H1 (cell line): ENCODE measurements around the gene PEAK1. TPM values are rescaled to one million over a fixed set of nuclear protein-coding genes. Genes with fewer than 3 reads are reported as not detected.

Experiments used
- CTCF ChIA-PET: fragments of 300-600 bp; sonication (Branson Sonifier 250); formaldehyde crosslinking; loops from one replicate; lab custom pipeline; 2021; ENCODE audit not compliant: partially characterized antibody; lab: Charles Lee
- POLR2A ChIA-PET: fragments of 300-600 bp; sonication (Branson Sonifier 250); formaldehyde crosslinking; loops from one replicate; lab custom pipeline; 2021; ENCODE audit warnings: inconsistent platforms; ENCODE audit not compliant: partially characterized antibody; lab: Charles Lee
- DNase-seq, 2 experiments: peaks; one replicate each; pipeline versions ENCODE4 v3.0.0 to v3.0.0-alpha.2; 2010 to 2022; ENCODE audit warnings: low spot score in 2 of 2, low read depth in 1 of 2, mixed read lengths in 1 of 2
- FAIRE-seq: peaks from 2 replicates; lab custom pipeline; 2011; peaks lifted over from hg19 to GRCh38; lab: Jason Lieb, UNC
- H2AFZ ChIP-seq: 2 replicates; pipeline ENCODE4 v1.8.1; 2012; ENCODE audit warnings: low read length, inconsistent platforms
- H2AK5ac ChIP-seq: 2 replicates; pipeline ENCODE4 v1.6.1; 2013; ENCODE audit warnings: low read depth, low read length
- H2BK120ac ChIP-seq: replicated peaks from 2 replicates; pipeline ENCODE3; 2013; ENCODE audit warnings: low read depth, low read length, inconsistent platforms
- H2BK12ac ChIP-seq: 2 replicates; pipeline ENCODE4 v1.6.1; 2013; ENCODE audit warnings: low read depth, low read length
- H2BK15ac ChIP-seq: 2 replicates; pipeline ENCODE4 v1.6.1; 2013; ENCODE audit warnings: low read length
- H2BK20ac ChIP-seq: 2 replicates; pipeline ENCODE4 v1.6.1; 2013; ENCODE audit warnings: low read length
- H2BK5ac ChIP-seq: 2 replicates; pipeline ENCODE4 v1.6.1; 2013; ENCODE audit warnings: low read depth, low read length
- H3K14ac ChIP-seq: 2 replicates; pipeline ENCODE4 v1.6.1; 2013; ENCODE audit warnings: inconsistent platforms; ENCODE audit not compliant: insufficient read length
- H3K18ac ChIP-seq: 2 replicates; pipeline ENCODE4 v1.6.1; 2013; ENCODE audit warnings: low read length; ENCODE audit errors: extremely low read depth
- H3K23ac ChIP-seq: 2 replicates; pipeline ENCODE4 v1.6.1; 2013; ENCODE audit warnings: inconsistent platforms; ENCODE audit not compliant: insufficient read length
- H3K23me2 ChIP-seq: 2 replicates; pipeline ENCODE4 v1.6.1; 2013; ENCODE audit warnings: low read depth, low read length
- H3K27ac ChIP-seq: 2 replicates; pipeline ENCODE4 v1.6.1; 2011; ENCODE audit warnings: low read depth, low read length, inconsistent platforms
- H3K27me3 ChIP-seq, 4 experiments: replicated peaks in 1 of 4; 1 replicate in 1 of 4; 2 replicates in 3 of 4; pipeline versions ENCODE4 v1.6.1 to v1.8.1; 2011 to 2013; ENCODE audit warnings: low read length in 3 of 4, mild to moderate bottlenecking in 3 of 4, inconsistent platforms in 2 of 4, mixed read lengths in 2 of 4, moderate library complexity in 1 of 4; ENCODE audit not compliant: control insufficient read depth in 3 of 4, insufficient read depth in 3 of 4; ENCODE audit errors: extremely low read depth in 1 of 4
- H3K36me3 ChIP-seq, 4 experiments: 2 replicates each; pipeline versions ENCODE4 v1.6.1 to v1.8.1; 2011 to 2013; ENCODE audit warnings: mild to moderate bottlenecking in 4 of 4, low read length in 3 of 4, moderate library complexity in 2 of 4, control low read depth in 1 of 4, inconsistent platforms in 1 of 4; ENCODE audit not compliant: insufficient read depth in 4 of 4, control insufficient read depth in 2 of 4
- H3K4ac ChIP-seq: replicated peaks from 2 replicates; pipeline ENCODE3; 2013; ENCODE audit warnings: low read length, low read depth, mixed read lengths, inconsistent platforms; ENCODE audit not compliant: insufficient read length
- H3K4me1 ChIP-seq, 4 experiments: replicated peaks in 1 of 4; 1 replicate in 1 of 4; 2 replicates in 3 of 4; pipeline versions ENCODE4 v1.6.1 to v1.8.1; 2011 to 2013; ENCODE audit warnings: low read length in 3 of 4, inconsistent platforms in 2 of 4, mixed read lengths in 1 of 4; ENCODE audit not compliant: insufficient read depth in 4 of 4, control insufficient read depth in 3 of 4
- H3K4me2 ChIP-seq, 2 experiments: 2 replicates each; pipeline versions ENCODE4 v1.6.1 to v1.8.1; 2011 to 2013; ENCODE audit warnings: low read depth in 2 of 2, low read length in 2 of 2, control low read depth in 1 of 2, inconsistent platforms in 1 of 2, mild to moderate bottlenecking in 1 of 2; ENCODE audit not compliant: insufficient read depth in 1 of 2
- H3K4me3 ChIP-seq, 4 experiments: fragments of 200-600, 300-600 bp in 1 of 4; sonication (generic), shearing (Covaris generic), sonication (Bioruptor Twin) in 1 of 4; 2 replicates each; pipeline versions ENCODE4 v1.5.1 to v1.8.1; 2011 to 2016; ENCODE audit warnings: low read length in 4 of 4, low read depth in 3 of 4, control low read depth in 2 of 4, inconsistent platforms in 2 of 4, mild to moderate bottlenecking in 2 of 4, mixed read lengths in 1 of 4, moderate library complexity in 1 of 4; ENCODE audit not compliant: insufficient read depth in 2 of 4; ENCODE audit errors: extremely low read depth in 1 of 4
- H3K56ac ChIP-seq: replicated peaks from 2 replicates; pipeline ENCODE3; 2013; ENCODE audit warnings: low read depth, mild to moderate bottlenecking, mixed read lengths, low read length, inconsistent platforms; ENCODE audit not compliant: insufficient read length
- H3K79me1 ChIP-seq: 2 replicates; pipeline ENCODE4 v1.6.1; 2013; ENCODE audit warnings: low read depth, low read length, control low read depth
- H3K79me2 ChIP-seq, 2 experiments: 2 replicates each; pipeline versions ENCODE4 v1.6.1 to v1.8.1; 2012 to 2013; ENCODE audit warnings: low read length in 2 of 2, mild to moderate bottlenecking in 2 of 2, inconsistent platforms in 1 of 2; ENCODE audit not compliant: insufficient read depth in 2 of 2, control insufficient read depth in 1 of 2
- H3K9ac ChIP-seq, 4 experiments: replicated peaks in 1 of 4; 1 replicate in 1 of 4; 2 replicates in 3 of 4; pipeline versions ENCODE4 v1.6.1 to v1.8.1; 2011 to 2013; ENCODE audit warnings: low read depth in 3 of 4, low read length in 3 of 4, control low read depth in 2 of 4, mild to moderate bottlenecking in 2 of 4, moderate library complexity in 2 of 4, inconsistent platforms in 1 of 4; ENCODE audit errors: extremely low read depth in 1 of 4
- H3K9me3 ChIP-seq, 2 experiments: 2 replicates each; pipeline versions ENCODE4 v1.6.1 to v1.8.1; 2012 to 2013; ENCODE audit warnings: mild to moderate bottlenecking in 2 of 2, moderate library complexity in 2 of 2, control low read depth in 1 of 2, inconsistent platforms in 1 of 2, low read depth in 1 of 2, low read length in 1 of 2, mixed read lengths in 1 of 2; ENCODE audit not compliant: insufficient read depth in 2 of 2
- H4K20me1 ChIP-seq, 2 experiments: replicated peaks in 1 of 2; 2 replicates each; pipeline versions ENCODE3 to v1.8.1; 2011 to 2013; ENCODE audit warnings: inconsistent platforms in 2 of 2, low read length in 2 of 2, mild to moderate bottlenecking in 1 of 2; ENCODE audit not compliant: insufficient read depth in 2 of 2, control insufficient read depth in 1 of 2
- H4K5ac ChIP-seq: 2 replicates; pipeline ENCODE4 v1.6.1; 2013; ENCODE audit warnings: low read length, low read depth, mixed read lengths, inconsistent platforms; ENCODE audit not compliant: insufficient read length
- H4K8ac ChIP-seq: 2 replicates; pipeline ENCODE4 v1.8.0; 2013; ENCODE audit warnings: mild to moderate bottlenecking, moderate library complexity, low read length, inconsistent platforms; ENCODE audit not compliant: insufficient read depth; ENCODE audit errors: extremely low read depth
- H4K91ac ChIP-seq: replicated peaks from 2 replicates; pipeline ENCODE3; 2013; ENCODE audit warnings: low read length, mixed read lengths, inconsistent platforms; ENCODE audit not compliant: insufficient read length
- CHD2 ChIP-seq: IDR thresholded peaks from 2 replicates; pipeline ENCODE4 v1.6.1; 2012; ENCODE audit warnings: low read length, improper control_type of control experiment
- CREB1 ChIP-seq: IDR thresholded peaks from 2 replicates; pipeline ENCODE4 v1.6.1; 2012; ENCODE audit warnings: inconsistent platforms
- CTBP2 ChIP-seq: IDR thresholded peaks from 2 replicates; pipeline ENCODE4 v1.7.0; 2011; ENCODE audit warnings: borderline replicate concordance, mild to moderate bottlenecking, moderate library complexity, mixed read lengths, low read length; ENCODE audit not compliant: insufficient read depth, insufficient read length
- EGR1 ChIP-seq: IDR thresholded peaks from 2 replicates; pipeline ENCODE4 v1.6.1; 2011; ENCODE audit warnings: low read depth, low read length, borderline replicate concordance
- JUN ChIP-seq: IDR thresholded peaks from 2 replicates; pipeline ENCODE4 v1.6.1; 2011; ENCODE audit warnings: low read depth, mild to moderate bottlenecking, improper control_type of control experiment, low read length
- POLR2A ChIP-seq, 2 experiments: IDR thresholded peaks; 1 replicate in 1 of 2; 2 replicates in 1 of 2; pipeline ENCODE4 v1.6.1; 2011; ENCODE audit warnings: low read depth in 2 of 2, low read length in 2 of 2, mild to moderate bottlenecking in 2 of 2; ENCODE audit errors: control extremely low read depth in 1 of 2
- SAP30 ChIP-seq: fragments of 300-600 bp; sonication (generic); IDR thresholded peaks from 2 replicates; pipeline ENCODE4 v1.7.1; 2012; ENCODE audit warnings: low read length, moderate library complexity, mild to moderate bottlenecking, inconsistent platforms; ENCODE audit not compliant: insufficient read depth, insufficient replicate concordance
- SIX5 ChIP-seq: IDR thresholded peaks from 2 replicates; pipeline ENCODE4 v1.6.1; 2011; ENCODE audit warnings: mild to moderate bottlenecking, low read depth, low read length
- TAF1 ChIP-seq: IDR thresholded peaks from 2 replicates; pipeline ENCODE4 v1.6.1; 2011; ENCODE audit warnings: mild to moderate bottlenecking, low read depth, low read length
- TCF12 ChIP-seq: IDR thresholded peaks from 2 replicates; pipeline ENCODE4 v1.6.1; 2011; ENCODE audit warnings: low read depth, mild to moderate bottlenecking, low read length
- WGBS, 2 experiments: shearing (Covaris generic) in 1 of 2; methylation state at CpG; one replicate each; pipeline versions ENCODE4 v1.1.6 to v1.1.7; 2013 to 2015; ENCODE audit warnings: low lambda C conversion rate in 2 of 2, mixed read lengths in 2 of 2, inconsistent platforms in 1 of 2, low coverage in 1 of 2, missing lambda C conversion rate in 1 of 2; ENCODE audit not compliant: insufficient replicate concordance in 2 of 2, insufficient coverage in 1 of 2, insufficient read length in 1 of 2; ENCODE audit errors: extremely low coverage in 1 of 2, missing lambda C conversion rate in 1 of 2; 5-methylcytosine and 5-hydroxymethylcytosine counted together
- polyA plus RNA-seq, 7 experiments: library from polyadenylated mRNA; depleted of rRNA in 3 of 7; stranded (reverse) in 5 of 7; unstranded in 2 of 7; fragments of >200 nt in 5 of 7; fragments of 200-250 nt in 2 of 7; gene quantifications; 1 replicate in 5 of 7; 2 replicates in 1 of 7; 4 replicates in 1 of 7; pipeline versions ENCODE4 v1.2.1 to v1.2.3, GENCODE V29; 2011 to 2013; ENCODE audit warnings: missing spikeins in 2 of 7, mixed read lengths in 2 of 7
- total RNA-seq: library from RNA; stranded (reverse); fragmentation: NEBNext Ultra II Directional; extraction: Animal tissue kit (Norgen Biotek cat#: 25700); gene quantifications from 2 replicates; pipeline ENCODE4 v1.2.1, GENCODE V29; 2021
- TF ChIP-seq, protein P1 (sequence below), 3 experiments: IDR thresholded peaks; 1 replicate in 2 of 3; 2 replicates in 1 of 3; pipeline versions ENCODE4 v1.5.1 to v1.6.1; 2011; ENCODE audit warnings: low read length in 3 of 3, mild to moderate bottlenecking in 3 of 3, inconsistent platforms in 2 of 3, low read depth in 1 of 3, moderate library complexity in 1 of 3; ENCODE audit not compliant: insufficient read depth in 1 of 3; ENCODE audit errors: control extremely low read depth in 1 of 3
- TF ChIP-seq, protein P2 (sequence below): IDR thresholded peaks from 2 replicates; pipeline ENCODE4 v1.6.1; 2012; ENCODE audit warnings: inconsistent platforms

The PEAK1 gene
- total and polyA plus RNA-seq, 2 of the 8 experiments (the other 6 are each of a cell fraction or from before 2014, with no cell fraction given) = 8.8 to 44.8 TPM

DNA sequence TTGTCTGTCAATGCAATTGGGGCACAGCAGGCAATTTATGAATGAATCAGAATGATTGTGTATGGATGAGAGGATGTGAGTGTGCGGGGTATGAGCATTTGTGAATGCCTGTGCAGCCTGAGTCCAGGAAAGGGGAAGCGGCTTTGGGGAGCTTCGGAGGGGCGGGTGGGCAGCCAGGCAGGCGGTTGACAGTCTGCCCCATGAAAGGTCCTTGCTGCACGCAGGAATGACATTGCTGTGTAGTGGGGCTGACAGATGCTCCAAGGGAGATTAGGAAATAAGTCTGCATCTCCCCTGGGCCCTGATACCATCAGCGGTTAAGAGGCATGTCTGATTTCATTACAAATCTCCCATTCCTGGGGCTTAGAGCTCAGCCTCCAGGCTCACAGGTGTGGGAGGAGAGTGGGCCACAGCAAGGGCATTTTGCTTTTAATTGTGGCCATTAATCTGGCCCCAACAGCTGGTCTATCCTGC lies 322.6 kb downstream of the PEAK1 start:
- Histone ChIP-seq H3K18ac (no peak overlapping the region), H3K79me1 (no peaks in the 10 kb centered on the region), H3K4me3 (no peak overlapping the region), H4K20me1 (no peaks in the 10 kb centered on the region), H3K27me3 (no peaks in the 10 kb centered on the region), H3K14ac (no peak overlapping the region), H3K4ac (no peak overlapping the region), H2BK20ac (no peak overlapping the region), H2AK5ac (no peak overlapping the region), H2BK15ac (0 out of 2 replicates have a peak overlapping the region, but pooled peaks have one; percentile 23), H3K79me2 (no peaks in the 10 kb centered on the region), H3K9me3 (no peaks in the 10 kb centered on the region), H2BK120ac (no peak overlapping the region), H3K4me1 (peaks cover 0 to 3% (median 0%) of the 10 kb centered on the region in 4 experiments; a peak in 1 of 7 replicates), H4K91ac (no peak overlapping the region), H2AFZ (no peak overlapping the region), H3K23ac (no peak overlapping the region), H3K4me2 (no peak overlapping the region), H3K27ac (no peak overlapping the region), H3K9ac (no peak overlapping the region), H4K8ac (no peak overlapping the region), H3K23me2 (no peaks in the 10 kb centered on the region), H3K36me3 (no peaks in the 10 kb centered on the region), H4K5ac (no peak overlapping the region), H2BK5ac (no peak overlapping the region), H3K56ac (no peak overlapping the region), H2BK12ac (no peak overlapping the region)
- DNase-seq (peak in 1 of 2 experiments; percentile 20), FAIRE-seq (no peak)
- ChIA-PET CTCF (interaction anchor here (0.6 to 10.8 kb wide), 9 partner anchors 9 to 447 kb away, joined by 3 to 101 read pairs (median 5); no protein-coding TSS in a partner anchor), POLR2A (interaction anchor here (1.0 kb wide), 1 partner anchor 9 kb away, joined by 3 read pairs; no protein-coding TSS in a partner anchor)
- 89% methylated on average over 7 of the region's 7 CpGs; no CpG with 5 or more reads in 1 of the 2 experiments for WGBS, 2 experiments
- TF ChIP-seq, protein P1, sequence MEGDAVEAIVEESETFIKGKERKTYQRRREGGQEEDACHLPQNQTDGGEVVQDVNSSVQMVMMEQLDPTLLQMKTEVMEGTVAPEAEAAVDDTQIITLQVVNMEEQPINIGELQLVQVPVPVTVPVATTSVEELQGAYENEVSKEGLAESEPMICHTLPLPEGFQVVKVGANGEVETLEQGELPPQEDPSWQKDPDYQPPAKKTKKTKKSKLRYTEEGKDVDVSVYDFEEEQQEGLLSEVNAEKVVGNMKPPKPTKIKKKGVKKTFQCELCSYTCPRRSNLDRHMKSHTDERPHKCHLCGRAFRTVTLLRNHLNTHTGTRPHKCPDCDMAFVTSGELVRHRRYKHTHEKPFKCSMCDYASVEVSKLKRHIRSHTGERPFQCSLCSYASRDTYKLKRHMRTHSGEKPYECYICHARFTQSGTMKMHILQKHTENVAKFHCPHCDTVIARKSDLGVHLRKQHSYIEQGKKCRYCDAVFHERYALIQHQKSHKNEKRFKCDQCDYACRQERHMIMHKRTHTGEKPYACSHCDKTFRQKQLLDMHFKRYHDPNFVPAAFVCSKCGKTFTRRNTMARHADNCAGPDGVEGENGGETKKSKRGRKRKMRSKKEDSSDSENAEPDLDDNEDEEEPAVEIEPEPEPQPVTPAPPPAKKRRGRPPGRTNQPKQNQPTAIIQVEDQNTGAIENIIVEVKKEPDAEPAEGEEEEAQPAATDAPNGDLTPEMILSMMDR (IDR thresholded peaks at IDR 0.05; ENCODE audit: control extremely low read depth in 1 of 3, insufficient read depth in 1 of 3, low read depth in 1 of 3, low read length in 3 of 3) = no peak
- TF ChIP-seq CHD2 (no peak), JUN (no peak), EGR1 (no peak), CREB1 (no peak), POLR2A (IDR thresholded peaks at IDR 0.05; ENCODE audit: control extremely low read depth in 1 of 2, low read depth in 2 of 2, low read length in 2 of 2) (no peak), SAP30 (no peak), TCF12 (no peak), TAF1 (no peak), CTBP2 (no peak), SIX5 (no peak)
- TF ChIP-seq, protein P2, sequence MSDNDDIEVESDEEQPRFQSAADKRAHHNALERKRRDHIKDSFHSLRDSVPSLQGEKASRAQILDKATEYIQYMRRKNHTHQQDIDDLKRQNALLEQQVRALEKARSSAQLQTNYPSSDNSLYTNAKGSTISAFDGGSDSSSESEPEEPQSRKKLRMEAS = no peak
